GM23338 (cell line): ENCODE results near the gene ACP3. TPM values are rescaled to one million over a fixed set of nuclear protein-coding genes. Genes with fewer than 3 reads are reported as not detected.

Experiments
- ATAC-seq: fragments of 200-7000 bp; cut with Tn5 transposase; 3 replicates; pipeline ENCODE4 v1.9.1; 2020
- DNase-seq: peaks from one replicate; pipeline ENCODE4 v3.0.0-alpha.2; 2015; ENCODE audit warnings: low spot score
- H2AFZ ChIP-seq: fragments of 200-600 bp; sonication (generic); 2 replicates; pipeline ENCODE4 v1.8.0; 2016; ENCODE audit warnings: antibody characterized with exemption, mild to moderate bottlenecking, moderate library complexity
- H3F3A ChIP-seq: fragments of 200-600 bp; sonication (generic); replicated peaks from 2 replicates; pipeline ENCODE4 v1.8.0; 2017; ENCODE audit warnings: antibody characterized with exemption, mixed run types, low read depth
- H3K27ac ChIP-seq: fragments of 200-600 bp; sonication (generic); 2 replicates; pipeline ENCODE4 v1.6.1; 2016; ENCODE audit warnings: low read depth
- H3K27me3 ChIP-seq: fragments of 200-600 bp; sonication (generic); 2 replicates; pipeline ENCODE4 v1.8.0; 2016; ENCODE audit warnings: mild to moderate bottlenecking, mixed run types, moderate library complexity; ENCODE audit not compliant: insufficient read depth
- H3K36me3 ChIP-seq: fragments of 200-600 bp; sonication (generic); 2 replicates; pipeline ENCODE4 v1.8.0; 2016; ENCODE audit warnings: mild to moderate bottlenecking; ENCODE audit not compliant: insufficient read depth
- H3K4me1 ChIP-seq: fragments of 200-600 bp; sonication (generic); 2 replicates; pipeline ENCODE4 v1.8.0; 2016; ENCODE audit warnings: mild to moderate bottlenecking, moderate library complexity; ENCODE audit not compliant: insufficient read depth
- H3K4me2 ChIP-seq: fragments of 200-600 bp; sonication (generic); 2 replicates; pipeline ENCODE4 v1.7.1; 2017; ENCODE audit warnings: mixed run types
- H3K4me3 ChIP-seq: fragments of 200-600 bp; sonication (generic); 2 replicates; pipeline ENCODE4 v1.6.1; 2016; ENCODE audit warnings: mixed run types
- H3K79me2 ChIP-seq: fragments of 200-600 bp; sonication (generic); replicated peaks from 2 replicates; pipeline ENCODE4 v1.8.0; 2017; ENCODE audit warnings: mild to moderate bottlenecking; ENCODE audit not compliant: insufficient read depth
- H3K9me2 ChIP-seq: fragments of 200-600 bp; sonication (generic); 2 replicates; pipeline ENCODE4 v1.8.0; 2017; ENCODE audit not compliant: insufficient read depth
- H4K20me1 ChIP-seq: fragments of 200-600 bp; sonication (generic); replicated peaks from 2 replicates; pipeline ENCODE4 v1.8.0; 2017; ENCODE audit warnings: mild to moderate bottlenecking; ENCODE audit not compliant: insufficient read depth
- H3K27ac Mint-ChIP-seq: 2 replicates; pipeline ENCODE4 v1.8.0; 2020; ENCODE audit warnings: inconsistent platforms, mild to moderate bottlenecking, moderate library complexity, mixed read lengths
- H3K27me3 Mint-ChIP-seq: 3 replicates; pipeline ENCODE4 v1.8.0; 2022; ENCODE audit warnings: low read depth, mild to moderate bottlenecking, moderate library complexity, mixed read lengths, inconsistent platforms; ENCODE audit not compliant: insufficient read depth, poor library complexity
- H3K36me3 Mint-ChIP-seq: 3 replicates; pipeline ENCODE4 v1.8.0; 2021; ENCODE audit warnings: low read depth, mild to moderate bottlenecking, inconsistent platforms, moderate library complexity, mixed read lengths
- H3K4me1 Mint-ChIP-seq: 3 replicates; pipeline ENCODE4 v1.8.0; 2020; ENCODE audit warnings: mild to moderate bottlenecking, inconsistent platforms, mixed read lengths
- H3K4me3 Mint-ChIP-seq: 3 replicates; pipeline ENCODE4 v1.8.0; 2021; ENCODE audit warnings: moderate library complexity, mild to moderate bottlenecking, inconsistent platforms, mixed read lengths
- H3K9me3 Mint-ChIP-seq: 3 replicates; pipeline ENCODE4 v1.8.0; 2020; ENCODE audit warnings: moderate library complexity, mild to moderate bottlenecking, inconsistent platforms, mixed read lengths
- CREB1 ChIP-seq: fragments of 250-450 bp; sonication (Bioruptor Pico); IDR thresholded peaks from 2 replicates; pipeline ENCODE4 v1.5.0; 2020; ENCODE audit warnings: low read depth, mild to moderate bottlenecking, moderate library complexity
- CTCF ChIP-seq, 2 experiments: fragments of 200-600 bp in 1 of 2; sonication (generic) in 1 of 2; conservative IDR thresholded peaks; 2 replicates each; pipeline versions ENCODE4 v1.5.1 to v1.6.1; 2016 to 2017; ENCODE audit warnings: antibody characterized with exemption in 2 of 2, low read depth in 2 of 2, mild to moderate bottlenecking in 2 of 2, moderate library complexity in 1 of 2
- ETS1 ChIP-seq: IDR thresholded peaks from 2 replicates; pipeline ENCODE4 v1.6.1; 2016; ENCODE audit warnings: antibody characterized with exemption
- EZH2 ChIP-seq: fragments of 200-600 bp; sonication (generic); IDR thresholded peaks from one replicate; pipeline ENCODE4 v1.8.0; 2017; ENCODE audit warnings: antibody characterized with exemption, mild to moderate bottlenecking, low read depth; ENCODE audit not compliant: unreplicated experiment
- EZH2phosphoT487 ChIP-seq: fragments of 200-600 bp; sonication (generic); IDR thresholded peaks from one replicate; pipeline ENCODE4 v1.8.1; 2018; ENCODE audit warnings: antibody characterized with exemption; ENCODE audit not compliant: unreplicated experiment
- JUNB ChIP-seq: IDR thresholded peaks from one replicate; pipeline ENCODE4 v1.6.1; 2016; ENCODE audit warnings: antibody characterized with exemption; ENCODE audit not compliant: unreplicated experiment
- NANOG ChIP-seq: IDR thresholded peaks from 2 replicates; pipeline ENCODE4 v1.6.1; 2016; ENCODE audit warnings: antibody characterized with exemption, borderline replicate concordance
- POLR2AphosphoS5 ChIP-seq: IDR thresholded peaks from 2 replicates; pipeline ENCODE4 v1.6.1; 2016; ENCODE audit warnings: antibody characterized with exemption, low read depth
- REST ChIP-seq: IDR thresholded peaks from one replicate; pipeline ENCODE4 v1.6.1; 2018; ENCODE audit warnings: antibody characterized with exemption; ENCODE audit not compliant: unreplicated experiment
- STAT1 ChIP-seq: IDR thresholded peaks from one replicate; pipeline ENCODE4 v1.6.1; 2016; ENCODE audit warnings: antibody characterized with exemption; ENCODE audit not compliant: unreplicated experiment
- ZNF114 ChIP-seq: fragments of 250-450 bp; sonication (Bioruptor Pico); IDR thresholded peaks from 2 replicates; pipeline ENCODE4 v1.5.0; 2020; ENCODE audit warnings: mild to moderate bottlenecking, moderate library complexity
- ZNF331 ChIP-seq: fragments of 250-450 bp; sonication (Bioruptor Pico); IDR thresholded peaks from 2 replicates; pipeline ENCODE4 v1.5.0; 2020; ENCODE audit warnings: low read depth, mild to moderate bottlenecking, moderate library complexity
- ZNF462 ChIP-seq: fragments of 250-450 bp; sonication (Bioruptor Pico); IDR thresholded peaks from 2 replicates; pipeline ENCODE4 v1.5.0; 2020; ENCODE audit warnings: mild to moderate bottlenecking, moderate library complexity
- polyA plus RNA-seq: library from polyadenylated mRNA; unstranded; fragments of >200 nt; fragmentation: Nextera tagmentation; extraction: Ambion mirVana; gene quantifications from 2 replicates; pipeline ENCODE4 v1.2.1, GENCODE V29; 2016
- total RNA-seq: library from RNA; depleted of rRNA; stranded (reverse); fragments of >200 nt; shearing (Covaris generic); gene quantifications from 2 replicates; pipeline ENCODE4 v1.2.3, GENCODE V29; 2014

The ACP3 gene
- total and polyA plus RNA-seq, 2 experiments from 2014 or later, result 1.1 to 3.5 TPM

- Histone ChIP-seq H3K4me1 (no peaks in the 10 kb centered on the region), H4K20me1 (no peaks in the 10 kb centered on the region), H3K4me2 (no peak overlapping the region), H3K27ac (no peak overlapping the region), H3K4me3 (no peak overlapping the region), H3K27me3 (no peaks in the 10 kb centered on the region), H2AFZ (no peak overlapping the region), H3K36me3 (no peaks in the 10 kb centered on the region), H3F3A (no peaks in the 10 kb centered on the region), H3K79me2 (no peaks in the 10 kb centered on the region), H3K9me2 (no peaks in the 10 kb centered on the region)
- Mint-ChIP-seq H3K27ac (no peak overlapping the region), H3K36me3 (no peaks in the 10 kb centered on the region), H3K9me3 (no peaks in the 10 kb centered on the region), H3K4me3 (no peak overlapping the region), H3K4me1 (no peaks in the 10 kb centered on the region), H3K27me3 (peaks cover 4% of the 10 kb centered on the region)
- no peak for DNase-seq
- TF ChIP-seq EZH2 (no peak), POLR2AphosphoS5 (no peak), CTCF (conservative IDR thresholded peaks at IDR 0.05; ENCODE audit: low read depth in 2 of 2) (no peak), REST (no peak), ZNF462 (CRISPR knock-in tag) (no peak), ZNF114 (CRISPR knock-in tag) (no peak), STAT1 (no peak), ZNF331 (CRISPR knock-in tag) (no peak), EZH2phosphoT487 (no peak), CREB1 (no peak), NANOG (no peak), ETS1 (no peak), JUNB (no peak)
- no peak for ATAC-seq
Observed at GRCh38 chr3:132401255-132401654, 84.0 kb downstream of the ACP3 start.
